Measurements from ENCODE around the gene LDHD.

The LDHD gene

GRCh38 chr16:75114179-75114945 is 2.2 kb downstream of the LDHD start:
- DNase-seq: no peak

DNA sequence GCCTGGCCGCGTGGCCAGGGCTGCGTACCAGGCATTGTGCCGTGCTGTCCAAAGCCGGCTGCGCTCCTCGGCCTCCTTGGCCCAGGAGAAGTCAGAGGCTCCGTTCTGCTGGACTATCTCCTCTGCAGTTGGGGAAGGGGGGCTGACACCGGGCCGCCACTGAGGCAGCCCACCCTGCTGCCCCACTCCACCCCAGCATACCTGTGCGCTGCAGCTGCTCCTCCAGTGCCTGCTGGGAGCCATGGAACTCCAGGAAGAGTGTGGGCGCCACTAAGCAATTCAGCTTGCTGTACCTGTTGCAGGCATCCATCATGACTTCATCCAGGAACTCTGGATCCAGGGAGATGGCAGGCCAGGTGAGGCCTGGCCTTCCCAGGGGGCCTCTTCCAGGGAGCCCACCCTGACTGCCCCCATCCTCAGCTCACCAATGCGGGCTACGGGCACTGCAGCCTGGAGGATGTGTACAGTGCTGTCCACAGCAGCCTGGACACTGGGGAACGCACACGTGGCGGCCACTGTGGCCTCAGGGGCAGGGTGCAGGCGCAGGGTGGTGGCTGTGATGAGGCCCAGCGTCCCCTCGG is 2.9 kb downstream of the LDHD start:
- no peak for DNase-seq

DNA sequence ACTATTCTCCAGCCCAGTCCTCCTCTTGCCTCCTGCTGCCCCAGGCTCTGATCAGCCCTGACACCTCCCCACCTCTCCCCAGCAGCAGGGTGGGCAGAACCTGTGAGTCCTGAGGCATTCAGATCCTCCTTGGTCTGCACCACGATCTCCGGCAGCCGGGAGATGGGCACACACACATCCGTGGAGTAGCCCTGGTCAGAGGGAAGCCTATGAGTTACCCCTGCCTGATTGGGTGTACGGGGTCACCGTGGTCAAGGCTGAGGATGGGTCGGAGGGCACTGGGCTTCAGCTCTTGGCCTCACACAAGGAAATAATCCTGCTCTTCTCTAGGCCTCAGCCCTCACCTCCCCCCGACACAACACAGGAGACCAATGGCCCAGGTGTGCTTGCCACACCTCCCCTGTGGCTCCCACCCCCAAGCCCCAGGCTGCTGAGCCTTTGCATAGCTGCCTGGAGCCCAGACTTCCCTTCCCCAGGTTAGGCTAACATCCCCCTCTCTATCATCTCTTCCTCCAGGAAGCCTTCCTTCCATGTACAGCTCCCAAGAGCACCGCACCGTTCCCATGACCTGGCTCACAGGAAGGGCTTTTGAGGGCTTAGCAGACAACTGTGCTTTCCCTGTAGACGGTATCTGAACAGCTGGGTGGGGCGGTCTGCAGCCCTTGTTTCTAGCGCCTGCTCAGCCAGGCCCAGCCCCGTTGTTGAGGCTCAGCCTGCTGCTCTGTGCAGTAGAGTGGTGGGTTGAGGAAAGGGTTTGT is 3.7 kb downstream of the LDHD start:
- no peak for DNase-seq

DNA sequence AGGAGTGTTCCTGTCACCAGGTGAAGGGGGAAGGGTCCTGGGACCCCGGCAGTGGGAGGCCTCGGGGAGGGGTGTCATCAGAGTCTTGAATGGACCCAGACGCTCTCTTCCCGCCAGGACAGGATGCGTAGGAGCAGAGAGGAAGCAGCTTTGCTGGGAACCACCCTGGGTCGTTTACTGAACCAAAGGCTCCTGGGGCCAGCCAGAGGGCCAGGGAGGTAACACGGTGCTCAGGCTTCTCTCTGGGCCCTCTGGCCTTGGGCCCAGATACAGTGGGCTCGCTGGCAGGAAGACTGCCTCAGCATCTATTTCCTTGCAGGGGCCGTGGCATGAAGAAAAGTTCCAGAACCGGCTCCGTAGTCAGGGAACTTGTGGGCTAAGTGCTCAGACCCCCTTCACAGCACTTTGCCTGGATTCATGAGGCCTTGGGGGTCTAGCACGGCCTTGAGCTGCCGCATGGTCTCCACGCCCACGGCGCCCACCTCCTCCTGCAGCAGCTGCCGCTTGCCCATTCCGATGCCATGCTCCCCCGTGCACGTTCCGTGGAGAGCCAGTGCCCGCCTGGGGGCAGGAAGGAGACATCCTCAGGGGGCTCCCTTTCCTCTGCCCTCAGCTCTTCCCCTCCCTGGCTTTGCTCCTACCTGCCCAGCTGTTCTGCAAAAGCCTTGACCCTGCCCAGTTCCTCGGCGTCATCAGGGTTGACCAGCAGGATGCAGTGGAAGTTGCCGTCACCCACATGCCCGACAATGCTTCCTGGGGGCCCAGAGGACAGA is 4.4 kb downstream of the LDHD start:
- no peak for DNase-seq

DNA sequence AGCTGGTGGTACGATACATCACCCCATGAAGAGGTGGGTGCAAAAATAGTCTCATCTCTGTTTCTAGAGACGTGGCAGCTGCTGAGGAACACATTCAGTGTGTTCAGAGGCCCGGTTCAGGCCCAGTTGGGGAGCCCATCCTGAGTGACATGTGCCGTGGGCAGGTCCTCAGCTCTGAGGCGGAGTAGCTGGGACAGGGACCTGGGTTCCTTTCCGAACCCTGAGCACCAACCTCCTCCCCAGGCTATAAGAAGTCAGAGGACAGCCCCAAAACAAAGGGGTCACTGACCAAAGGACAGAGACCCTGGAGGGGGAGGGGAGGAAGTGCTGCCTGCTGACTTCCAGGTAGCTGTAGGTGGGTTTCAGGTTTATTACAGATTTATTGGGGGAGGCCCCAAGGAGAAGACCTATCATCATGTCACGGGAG is 5.1 kb downstream of the LDHD start:
- DNase-seq: no peak

DNA sequence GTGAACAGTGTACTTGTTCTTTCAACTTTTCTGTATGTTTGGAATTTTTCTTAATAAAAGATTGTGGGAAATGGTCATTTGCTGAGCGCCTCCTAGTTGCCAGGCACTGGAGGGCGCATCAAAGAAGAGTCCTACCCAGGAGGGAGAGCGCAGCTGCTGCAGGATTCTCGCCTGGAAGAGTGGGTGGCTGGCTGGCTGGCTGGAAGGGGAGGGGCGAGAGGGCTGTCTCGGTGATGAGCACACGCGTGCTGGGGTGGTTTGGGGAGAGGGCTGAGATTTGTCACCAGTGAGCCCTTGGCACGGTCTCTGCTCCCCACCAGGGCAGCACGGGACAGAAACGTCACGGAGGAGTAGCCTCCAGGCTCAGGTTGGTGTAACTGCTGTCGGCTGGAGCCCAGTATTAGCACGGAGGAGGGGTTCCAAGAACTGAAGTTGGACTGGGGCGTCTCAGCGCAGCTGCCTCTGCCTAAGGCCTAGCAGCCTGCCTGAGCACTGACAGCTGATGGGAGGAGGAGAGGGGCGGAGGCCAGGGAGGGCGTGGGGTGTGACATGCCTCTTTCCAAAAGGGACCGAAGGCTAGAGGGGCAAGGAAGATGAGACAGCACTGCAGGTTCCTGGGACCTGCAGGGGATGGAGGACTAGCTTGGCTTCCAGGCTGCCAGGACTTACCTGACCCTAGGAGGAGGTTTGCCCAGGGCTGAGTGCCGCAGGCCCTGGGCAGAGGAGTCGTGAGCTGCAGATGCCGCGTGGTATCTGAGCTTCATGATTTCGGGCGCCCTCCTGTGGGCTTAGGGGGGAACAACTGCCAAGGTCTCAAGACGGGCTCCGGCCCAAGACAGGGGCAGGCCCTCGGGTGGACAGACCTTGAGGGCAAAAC is 5.7 kb downstream of the LDHD start:
- DNase-seq: peak; percentile 34

DNA sequence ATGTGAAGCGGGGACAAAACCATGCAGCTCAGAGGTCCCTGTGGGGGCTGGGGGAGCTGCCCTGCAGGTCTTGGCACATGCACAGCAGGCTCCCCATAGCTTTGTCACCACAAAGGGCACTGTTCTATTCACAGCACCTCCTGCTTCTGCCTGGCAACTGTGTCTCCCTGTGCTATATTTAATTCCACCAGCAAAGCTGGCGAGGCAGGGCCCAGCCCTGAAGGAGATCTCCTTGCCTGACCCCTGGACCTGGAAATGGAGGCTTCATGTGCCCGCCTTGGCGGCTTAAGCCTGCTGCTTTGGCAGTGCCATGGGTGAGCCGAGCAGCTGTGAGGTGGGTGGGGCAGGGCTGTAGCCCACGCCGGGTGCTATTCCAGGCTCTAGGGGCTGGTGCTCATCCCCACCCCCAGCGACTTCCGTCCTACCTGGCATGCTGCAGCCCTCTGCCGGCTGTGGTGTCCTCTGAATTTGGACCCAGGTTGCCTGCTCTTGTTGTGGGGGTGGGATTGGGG is 6.8 kb downstream of the LDHD start:
- DNase-seq: no peak

DNA sequence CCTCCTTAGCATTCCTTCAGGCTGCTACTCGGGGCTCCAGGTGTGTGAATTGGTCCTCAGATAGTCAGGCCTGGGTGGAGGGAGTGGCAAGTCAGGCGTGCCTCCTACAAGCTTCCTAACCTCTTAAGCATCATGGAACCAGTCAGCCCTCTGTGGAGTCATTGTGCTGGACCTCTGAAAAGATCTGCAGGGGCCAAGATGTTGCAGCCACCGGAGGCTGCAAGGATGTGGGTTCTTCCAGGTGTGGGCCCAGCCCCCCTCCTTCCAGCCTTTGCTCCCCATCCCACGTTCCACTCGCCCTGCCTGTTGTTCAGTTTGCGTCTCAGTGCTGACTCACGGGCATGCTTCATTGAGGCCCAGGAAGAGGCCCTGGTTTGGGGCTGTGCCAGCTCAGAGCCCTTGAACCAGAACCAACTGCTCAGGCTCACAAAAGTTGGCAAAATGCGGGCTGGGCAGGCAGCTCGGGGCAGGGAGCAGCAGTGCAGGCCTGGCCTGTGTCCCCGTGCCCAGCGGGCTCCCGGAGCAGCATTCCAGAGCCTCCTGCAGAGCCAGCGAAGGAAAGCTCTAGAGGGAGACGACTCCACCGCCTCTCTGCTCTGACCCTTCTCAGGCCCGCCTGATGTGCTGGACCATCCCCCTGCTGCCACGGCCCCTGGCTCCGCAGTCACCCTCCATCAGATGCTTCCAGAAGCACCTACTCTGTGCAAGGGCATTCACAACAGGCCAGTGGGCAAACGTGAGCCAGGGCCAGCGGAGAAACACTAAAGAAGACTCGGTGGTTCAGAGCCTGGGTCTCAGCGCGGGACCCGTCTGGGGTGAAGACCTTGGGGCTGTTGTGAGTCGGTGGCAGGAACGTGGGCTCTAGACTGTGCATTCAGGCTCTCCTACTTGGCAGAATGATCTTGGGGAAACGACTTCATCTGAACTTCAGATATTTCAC is 7.5 kb downstream of the LDHD start:
- no peak for DNase-seq

- no peak for DNase-seq
These were observed 9.1 kb downstream of the LDHD start for GRCh38 chr16:75107505-75107904.

GRCh38 chr16:75106351-75107274 is 10.0 kb downstream of the LDHD start:
- DNase-seq: no peak

DNA sequence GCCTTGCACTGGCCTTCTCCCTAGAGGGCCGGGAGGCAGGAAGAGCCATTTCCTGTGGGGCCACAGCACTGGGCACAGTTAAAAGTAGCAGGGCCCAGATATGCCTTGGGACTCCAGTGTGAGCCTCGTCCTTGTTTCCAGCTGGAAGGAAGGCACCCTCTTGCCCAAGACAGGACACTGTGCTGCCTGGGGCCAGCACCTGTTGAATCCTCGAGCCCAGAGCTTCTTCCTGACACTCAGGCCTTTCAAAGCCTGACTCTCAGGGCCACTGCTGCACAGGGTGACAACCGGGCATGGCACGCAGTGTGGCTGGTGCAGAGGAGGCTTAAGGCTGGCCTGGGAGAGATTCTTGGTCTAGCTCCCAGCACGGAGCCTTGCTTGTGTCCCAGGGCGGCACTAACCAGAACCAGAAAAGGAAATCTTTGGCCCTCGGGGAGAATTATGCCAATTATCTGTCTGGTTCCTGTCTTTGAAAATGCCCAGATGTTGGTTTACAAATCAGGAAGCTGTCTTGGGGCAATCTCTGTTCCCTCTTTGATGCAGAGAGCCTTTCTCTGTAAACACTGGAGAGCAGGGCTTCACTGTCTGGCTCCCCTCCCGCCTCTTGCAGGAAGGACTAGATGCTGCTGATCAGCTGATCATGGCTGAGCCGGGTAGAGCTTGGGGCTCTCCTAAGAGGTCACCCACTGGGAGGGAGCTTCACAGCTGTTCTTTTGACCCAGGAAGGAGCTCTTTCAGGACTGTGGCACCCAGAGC is 11.1 kb downstream of the LDHD start:
- no peak for DNase-seq

- no peak for DNase-seq
These were observed 11.7 kb downstream of the LDHD start for GRCh38 chr16:75104836-75105235.

- no peak for DNase-seq
These were observed 12.6 kb downstream of the LDHD start for GRCh38 chr16:75103994-75104393.

- no peak for DNase-seq
These were observed 14.0 kb downstream of the LDHD start for GRCh38 chr16:75102595-75102994.

DNA sequence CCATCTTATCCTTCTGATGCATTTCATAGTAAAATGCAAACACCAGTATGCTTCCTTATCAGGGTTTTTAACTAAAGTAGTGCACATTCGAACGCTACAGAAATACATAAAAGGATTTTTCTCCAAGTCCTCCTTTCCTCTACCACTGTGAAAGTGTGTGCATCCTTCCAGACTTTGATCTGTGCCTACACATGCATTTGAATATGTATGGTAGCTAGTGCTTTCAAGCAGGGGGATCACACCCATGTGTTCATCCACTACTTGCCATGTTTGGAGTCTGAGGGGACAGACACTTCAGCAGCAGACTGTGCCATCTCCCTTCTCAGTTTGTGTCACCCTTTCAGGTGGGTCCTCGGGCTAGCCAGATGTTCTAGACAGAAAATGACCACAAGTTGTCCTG is 14.9 kb downstream of the LDHD start:
- DNase-seq: no peak

DNA sequence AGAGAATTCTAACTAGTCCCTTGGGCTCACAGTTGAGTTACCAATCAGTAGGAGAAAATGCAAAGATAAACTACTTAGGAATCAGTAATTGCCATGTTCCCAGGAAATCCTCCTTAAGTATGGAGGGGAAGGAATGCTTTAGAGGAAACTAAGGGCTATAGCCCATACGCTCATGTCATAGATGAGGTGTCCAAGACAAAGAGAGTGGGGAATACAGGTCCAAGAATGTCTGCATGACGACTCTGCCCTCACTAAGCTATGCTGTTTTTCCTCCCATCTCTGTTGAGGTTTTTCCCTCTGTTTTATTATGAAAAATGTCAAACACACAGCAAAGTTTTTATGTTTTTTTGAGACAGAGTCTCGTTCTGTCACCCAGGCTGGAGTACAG is 16.0 kb downstream of the LDHD start:
- DNase-seq: no peak

GRCh38 chr16:75099738-75100602 is 16.6 kb downstream of the LDHD start:
- DNase-seq: no peak

Measured in NCI-H748 treated with DMSO at 0.1 percent for 48 hours (cell line).